A673 (cell line): ENCODE results near the gene DOCK10.

Source experiments
- CTCF ChIP-seq: fragments of 300-800, 200-600 bp; sonication (generic); conservative IDR thresholded peaks from 2 replicates; pipeline ENCODE4 v1.5.1; 2017; ENCODE audit warnings: low read depth, mild to moderate bottlenecking, antibody characterized with exemption, low read length, moderate library complexity, mixed read lengths
- EZH2 ChIP-seq: fragments of 200-600 bp; sonication (generic); IDR thresholded peaks from 2 replicates; pipeline ENCODE4 v1.6.1; 2017; ENCODE audit warnings: borderline replicate concordance, low read depth, mild to moderate bottlenecking, mixed read lengths, antibody characterized with exemption, low read length; ENCODE audit not compliant: poor library complexity, severe bottlenecking

GRCh38 chr2:224716921-224717320 is 325.3 kb downstream of the DOCK10 start:
- no peak for TF ChIP-seq CTCF
- no peak for TF ChIP-seq EZH2
